Cardiac septum (tissue), 1 donor: ENCODE results near the gene GPR161. TPM values are rescaled to one million over a fixed set of nuclear protein-coding genes. Genes with fewer than 3 reads are reported as not detected.
"Not testable (repeated sequence)": the region's sequence is repeated elsewhere in the genome, so short reads cannot be mapped to it uniquely, and the experiment has no call there.

Experiments used
- DNase-seq: peaks from one replicate; pipeline ENCODE4 v3.0.0-alpha.2; 2020; ENCODE audit warnings: low spot score
- intact Hi-C: fragments of 100-400 bp; cut with DNase I; formaldehyde crosslinking; loops from one replicate; pipeline ENCODE4 v1.14.0; 2022
- long read RNA-seq: library from polyadenylated mRNA; unstranded; transcript quantifications from one replicate; pipeline ENCODE4 v2.0.0, GENCODE V29; 2021
- total RNA-seq: library from RNA; stranded (reverse); fragmentation: NEBNext Ultra II Directional; extraction: Animal tissue kit (Norgen Biotek cat#: 25700); gene quantifications from one replicate; pipeline ENCODE4 v1.2.1, GENCODE V29; 2021
- donor health status: DM: no; HTN: no; CAD: no.

GPR161 gene
- total RNA-seq = 3.0 TPM
- long read RNA-seq, partial matches to known transcripts = 1 of 9 reads
- long read RNA-seq, other reads (novel, unspliced or antisense) = 7 of 9 reads

- DNase-seq = peak; percentile 77
These were observed at the start of gene GPR161 for GRCh38 chr1:168136709-168137514. TSS of gene GPR161 (minus strand) at chr1:168136930. CDS start at chr1:168104850, 32,080 bp downstream.

DNA sequence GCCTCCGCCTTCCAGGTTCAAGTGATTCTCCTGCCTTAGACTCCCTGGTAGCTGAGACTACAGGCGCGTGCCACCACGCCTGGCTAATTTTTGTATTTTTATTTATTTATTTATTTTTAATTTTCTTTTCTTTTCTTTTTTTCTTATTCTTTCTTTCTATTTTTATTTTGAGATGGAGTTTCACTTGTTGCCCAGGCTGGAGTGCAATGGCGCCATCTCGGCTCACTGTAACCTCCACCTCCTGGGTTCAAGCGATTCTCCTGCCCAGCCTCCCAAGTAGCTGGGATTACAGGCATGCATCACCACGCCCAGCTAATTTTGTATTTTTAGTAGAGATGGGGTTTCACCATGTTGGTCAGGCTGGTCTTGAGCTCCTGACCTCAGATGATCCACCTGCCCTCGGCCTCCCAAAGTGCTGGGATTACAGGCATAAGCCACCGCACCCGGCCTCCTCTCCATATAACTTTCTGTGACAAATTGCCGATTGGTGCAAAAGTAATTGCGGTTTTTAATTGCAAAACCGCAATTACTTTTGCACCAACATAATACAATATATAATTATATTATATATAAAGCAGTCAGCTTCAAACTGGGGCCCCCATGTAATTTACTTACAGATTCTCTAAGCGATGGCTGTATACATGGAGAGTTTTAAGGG, 44.5 kb upstream of the GPR161 start:
- intact Hi-C loops, DNase-seq: not testable (repeated sequence)

More at GRCh38 chr1:168136709-168137514, at the start of gene GPR161:
- intact Hi-C loops = no loop called here

GRCh38 chr1:168180148-168180524, 43.4 kb upstream of the GPR161 start:
- intact Hi-C loops = no loop called here
- no peak for DNase-seq

GRCh38 chr1:168179438-168180147, 42.9 kb upstream of the GPR161 start:
- intact Hi-C loops = loop anchor here (2.0 to 5.0 kb wide), 2 partner anchors 47 to 242 kb away; partner anchors contain the start of genes DCAF6, MPC2 and SFT2D2
- DNase-seq = no peak

DNA sequence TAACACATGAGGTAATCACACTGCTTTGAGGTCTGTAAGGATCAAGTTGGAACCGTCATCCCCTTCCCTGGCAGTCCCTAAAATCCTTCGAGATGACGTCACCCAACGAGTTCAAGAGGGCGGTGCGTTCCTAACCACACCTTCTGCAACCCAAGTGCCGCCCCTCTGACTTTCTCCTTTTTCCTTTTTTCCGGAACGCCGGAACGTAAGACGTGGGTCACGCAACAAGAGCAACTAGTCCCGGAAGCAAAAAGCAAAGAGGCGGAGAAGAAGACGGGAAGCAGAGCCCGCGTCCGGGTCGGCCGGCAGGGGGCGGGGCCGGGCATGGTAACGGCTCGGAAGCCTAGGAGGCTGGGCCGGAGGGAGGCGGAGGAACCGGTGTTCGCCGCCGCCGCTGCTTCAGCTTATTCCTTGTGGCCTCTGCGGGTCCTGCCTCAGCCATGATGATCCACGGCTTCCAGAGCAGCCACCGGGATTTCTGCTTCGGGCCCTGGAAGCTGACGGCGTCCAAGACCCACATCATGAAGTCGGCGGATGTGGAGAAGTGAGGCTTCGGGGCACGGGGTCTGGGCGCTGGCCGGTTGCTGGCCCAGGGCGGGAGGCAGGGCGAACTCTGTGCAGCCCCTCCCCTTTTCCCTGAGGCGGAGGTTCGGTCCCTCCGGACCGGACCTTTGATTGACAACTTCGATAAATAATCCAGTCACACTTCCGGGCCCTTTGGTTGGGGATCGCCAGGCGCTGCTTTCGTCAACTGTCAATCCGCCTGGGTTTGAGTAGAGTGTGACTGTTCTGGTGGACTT, 42.1 kb upstream of the GPR161 start, which contains the start of gene TIPRL:
TIPRL (plus strand) TSS at position 325 of the 800 bp plus-strand sequence; CDS start at position 441, 116 bp downstream.
- intact Hi-C loops = loop anchor here (2.0 to 5.0 kb wide), 2 partner anchors 48 to 242 kb away; partner anchors contain the start of genes DCAF6, MPC2 and SFT2D2

GRCh38 chr1:168178227-168178637, 41.5 kb upstream of the GPR161 start:
- no peak for DNase-seq
- intact Hi-C loops = loop anchor here (2.0 to 5.0 kb wide), 2 partner anchors 49 to 241 kb away; partner anchors contain the start of genes DCAF6, MPC2 and SFT2D2

More for the DNA sequence above, 42.1 kb upstream of the GPR161 start, which contains the start of gene TIPRL:
- peak; percentile 98 for DNase-seq

GRCh38 chr1:168172250-168172915, 35.7 kb upstream of the GPR161 start:
- no peak for DNase-seq
- intact Hi-C loops = no loop called here

DNA sequence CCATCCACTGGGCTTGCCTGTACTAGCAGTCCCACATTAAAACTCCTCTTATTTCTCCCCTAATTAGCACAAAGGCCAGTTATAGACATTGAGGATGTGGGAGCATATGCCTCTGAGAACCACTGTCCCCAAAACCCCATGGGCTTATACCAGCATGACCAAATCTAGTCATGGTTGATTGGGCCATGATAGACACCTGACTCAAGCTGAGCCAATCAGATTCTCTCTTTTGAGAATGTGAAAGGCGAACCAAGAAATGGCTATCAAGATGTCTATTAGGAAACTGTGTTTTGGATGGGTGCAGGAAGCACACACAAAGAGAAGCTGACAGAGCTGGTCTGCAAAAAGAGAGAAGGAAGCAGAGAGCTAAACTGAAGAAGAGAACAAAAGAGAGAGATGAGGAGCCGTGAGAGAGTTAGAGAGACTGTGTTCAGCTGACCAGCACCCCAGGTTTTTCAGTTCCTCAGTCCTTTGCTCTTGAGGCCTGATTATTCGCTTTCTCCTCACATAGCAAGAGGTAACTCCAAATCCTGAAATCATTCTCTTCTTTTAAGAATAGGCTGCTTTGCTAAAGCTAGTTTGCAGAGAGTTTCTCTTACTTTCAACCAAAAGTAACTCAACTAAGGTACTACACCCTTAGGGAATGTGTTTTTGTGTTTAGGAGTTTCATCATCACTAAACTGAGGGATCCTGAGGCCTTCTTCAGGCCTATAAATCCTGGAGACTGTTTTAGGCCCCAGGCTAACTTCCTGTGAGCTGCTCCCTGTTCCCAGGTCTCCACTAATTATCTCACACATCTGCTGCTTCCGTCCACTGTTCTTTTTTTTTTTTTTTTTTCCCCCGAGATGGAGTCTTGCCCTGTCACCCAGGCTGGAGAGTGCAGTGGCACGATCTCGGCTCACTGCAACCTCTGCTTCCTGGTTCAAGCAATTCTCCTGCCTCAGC, 34.1 kb upstream of the GPR161 start:
- intact Hi-C loops = no loop called here
- DNase-seq = no peak

DNA sequence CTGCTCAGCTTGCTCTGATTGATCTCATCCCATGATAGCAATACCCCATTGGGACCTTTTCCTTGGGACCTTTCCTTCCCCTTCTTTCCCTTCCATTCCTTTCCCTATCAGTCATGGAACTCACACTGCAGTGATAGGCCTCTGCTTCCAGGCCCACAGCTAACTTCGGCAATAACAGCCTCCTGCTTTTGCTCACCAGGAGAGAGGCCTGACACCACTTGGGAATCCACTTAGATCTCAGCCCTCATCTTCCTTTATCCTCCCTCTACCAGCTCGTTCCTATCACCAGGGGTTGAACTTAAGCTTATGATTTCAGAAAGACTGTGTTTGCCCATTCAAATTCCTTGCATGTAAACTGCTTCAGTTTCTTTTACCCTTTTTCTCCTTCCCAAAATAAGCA, 31.1 kb upstream of the GPR161 start:
- no peak for DNase-seq
- intact Hi-C loops = no loop called here

GRCh38 chr1:168164771-168165170, 28.0 kb upstream of the GPR161 start:
- intact Hi-C loops = no loop called here
- DNase-seq = no peak

DNA sequence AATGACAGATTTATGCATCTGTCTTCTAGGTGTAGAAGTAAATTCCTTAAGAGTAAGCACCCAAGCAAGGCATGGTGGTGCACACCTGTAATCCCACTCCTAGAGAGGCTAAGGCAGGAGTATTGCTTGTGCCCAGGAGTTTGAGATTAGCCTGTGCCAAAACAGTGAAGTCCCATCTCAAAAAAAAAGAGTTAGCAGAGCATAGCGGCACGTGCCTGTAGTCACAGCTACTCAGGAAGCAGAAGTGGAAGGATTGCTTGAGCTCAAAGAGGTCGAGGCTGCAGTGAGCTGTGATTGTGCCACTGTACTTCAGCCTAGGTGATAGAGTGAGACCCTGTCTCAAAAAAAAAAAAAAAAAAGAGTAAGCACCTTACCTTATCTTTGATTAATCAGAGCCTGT, 26.9 kb upstream of the GPR161 start:
- DNase-seq = no peak
- intact Hi-C loops = no loop called here

GRCh38 chr1:168161459-168161858, 24.7 kb upstream of the GPR161 start:
- no peak for DNase-seq
- intact Hi-C loops = no loop called here

DNA sequence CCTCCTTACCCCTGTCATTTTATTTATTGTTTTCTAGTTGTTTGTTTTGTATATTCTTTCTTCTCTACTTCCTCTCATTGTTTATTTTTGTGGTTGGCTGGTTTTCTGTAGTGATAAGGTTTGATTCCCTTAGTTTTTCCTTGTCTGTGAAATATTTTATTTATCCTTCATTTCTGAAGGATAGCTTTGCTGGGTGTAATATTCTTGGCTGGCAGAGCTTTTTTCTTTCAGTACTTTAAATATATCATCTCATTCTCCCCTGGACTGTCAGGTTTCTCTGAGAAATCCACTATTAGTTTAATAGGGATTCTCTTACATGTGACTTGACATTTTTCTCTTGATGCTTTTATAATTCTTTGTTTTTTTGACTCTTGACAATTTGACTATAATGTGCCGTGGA, 23.2 kb upstream of the GPR161 start:
- no peak for DNase-seq

DNA sequence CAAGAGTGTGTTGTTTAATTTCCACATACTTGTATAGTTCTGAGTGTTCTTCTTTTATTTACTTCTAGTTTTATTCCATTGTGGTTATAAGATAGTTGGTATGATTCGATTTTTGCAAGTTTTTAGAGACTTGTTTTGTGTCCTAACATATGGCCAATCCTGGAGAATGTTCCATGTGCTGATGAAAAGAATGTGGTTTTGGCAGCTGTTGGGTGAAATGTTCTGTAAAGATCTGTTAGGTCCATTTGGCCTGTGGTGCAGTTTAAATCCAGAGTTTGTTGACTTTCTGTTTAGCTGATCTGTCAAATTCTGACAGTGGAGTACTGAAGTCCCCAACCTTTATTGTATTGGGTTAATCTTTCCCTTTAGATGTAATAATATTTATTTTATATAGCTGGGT, 22.5 kb upstream of the GPR161 start:
- intact Hi-C loops = no loop called here
- no peak for DNase-seq

More for the DNA sequence above, 23.2 kb upstream of the GPR161 start:
- intact Hi-C loops = no loop called here

DNA sequence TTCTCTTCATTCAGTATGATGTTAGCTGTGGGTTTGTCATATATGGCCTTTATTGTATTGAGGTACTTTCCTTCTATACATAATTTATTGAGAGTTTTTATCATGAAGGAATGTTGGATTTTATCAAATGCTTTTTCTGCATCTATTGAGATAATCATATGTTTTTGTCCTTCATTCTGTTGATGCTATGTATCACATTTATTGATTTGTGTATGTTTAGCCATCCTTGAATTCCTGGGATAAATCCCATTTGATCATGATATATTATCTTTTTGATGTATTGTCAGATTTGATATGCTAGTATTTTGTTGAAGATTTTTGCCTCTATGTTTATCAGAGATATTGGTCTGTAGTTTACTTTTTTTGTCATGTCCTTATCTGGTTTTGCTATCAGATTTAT, 20.9 kb upstream of the GPR161 start:
- no peak for DNase-seq
- intact Hi-C loops = no loop called here

DNA sequence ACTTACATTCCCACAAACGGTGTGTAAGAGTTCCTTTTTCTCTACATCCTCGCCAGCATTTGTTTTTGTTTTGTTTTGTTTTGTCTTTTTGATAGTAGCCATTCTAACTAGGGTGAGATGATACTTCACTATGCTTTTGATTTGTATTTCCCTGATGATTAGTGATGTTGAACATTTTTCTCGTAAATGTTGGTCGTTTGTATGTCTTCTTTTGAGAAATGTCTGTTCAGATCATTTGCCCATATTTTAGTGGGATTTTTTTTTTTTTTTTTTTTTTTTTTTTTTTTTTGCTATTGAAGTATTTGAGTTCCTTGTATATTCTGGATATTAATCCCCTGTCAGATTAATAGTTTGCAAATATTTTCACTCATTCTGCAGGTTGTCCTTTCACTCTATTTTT, 19.2 kb upstream of the GPR161 start:
- no peak for DNase-seq
- intact Hi-C loops = no loop called here

DNA sequence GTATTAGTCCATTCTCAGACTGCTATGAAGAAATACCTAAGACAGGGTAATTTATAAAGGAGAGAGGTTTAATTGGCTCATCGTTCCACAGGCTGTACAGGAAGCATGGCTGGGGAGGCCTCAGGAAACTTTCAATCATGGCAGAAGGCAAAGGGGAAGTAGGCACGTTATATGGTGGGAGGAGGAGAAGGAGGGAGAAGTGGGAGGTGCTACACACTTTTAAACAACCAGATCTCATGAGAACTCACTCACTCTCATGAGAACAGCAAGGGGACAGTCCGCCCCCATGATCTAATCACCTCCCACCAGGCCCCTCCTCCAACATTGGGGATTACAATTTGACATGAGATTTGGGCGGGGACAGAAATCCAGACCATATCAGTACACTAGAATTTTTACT, 18.0 kb upstream of the GPR161 start:
- intact Hi-C loops, DNase-seq: not testable (repeated sequence)
